Measurements from ENCODE around the gene CCDC154.

GRCh38 chr16:1450841-1451240 lies 6.5 kb upstream of the CCDC154 start:
- TF ChIP-seq GATA3 (IDR thresholded peaks at IDR 0.05; ENCODE audit: low read depth, low read length) (no peak), GATA2 (IDR thresholded peaks at IDR 0.05; ENCODE audit: low read depth, low read length) (no peak)

All from SH-SY5Y (cell line).